IMR-90 (cell line): ENCODE data around the gene RAPGEF3. TPM values are rescaled to one million over a fixed set of nuclear protein-coding genes. Genes with fewer than 3 reads are reported as not detected.

Source experiments
- ATAC-seq: fragments of 200-7000 bp; cut with Tn5 transposase; 2 replicates; pipeline ENCODE4 v1.9.1; 2020; ENCODE audit warnings: low read depth, mild to moderate bottlenecking, moderate library complexity
- BruUV-seq: library from RNA; stranded (reverse); fragments of 400-500 nt; replicated peaks from 2 replicates; lab custom pipeline; 2021; lab: Mats Ljungman, UMichigan
- CTCF ChIA-PET: fragments of 300-600 bp; formaldehyde crosslinking; extraction: SDS; loops from one replicate; lab custom pipeline; 2021; ENCODE audit warnings: antibody characterized with exemption; lab: Yijun Ruan, JAX
- POLR2A ChIA-PET: fragments of 300-600 bp; sonication (Branson Sonifier 250); formaldehyde crosslinking; loops from one replicate; lab custom pipeline; 2022; ENCODE audit warnings: antibody characterized with exemption; ENCODE audit not compliant: unreplicated experiment; lab: Charles Lee
- DNase-seq: peaks from one replicate; pipeline ENCODE4 v3.0.0; 2013
- H2AFZ ChIP-seq: replicated peaks from 2 replicates; pipeline ENCODE3; 2013; ENCODE audit warnings: low read length, mild to moderate bottlenecking; ENCODE audit not compliant: poor library complexity
- H2AK5ac ChIP-seq: 2 replicates; pipeline ENCODE4 v1.6.1; 2013; ENCODE audit warnings: low read depth, low read length, inconsistent platforms
- H2AK9ac ChIP-seq: replicated peaks from 2 replicates; pipeline ENCODE3; 2013; ENCODE audit warnings: mild to moderate bottlenecking, low read depth, low read length, moderate library complexity; ENCODE audit not compliant: poor library complexity
- H2BK120ac ChIP-seq: 2 replicates; pipeline ENCODE4 v1.6.1; 2013; ENCODE audit warnings: low read depth, low read length, inconsistent platforms
- H2BK15ac ChIP-seq: 3 replicates; pipeline ENCODE4 v1.6.1; 2013; ENCODE audit warnings: low read depth, low read length, inconsistent platforms
- H2BK20ac ChIP-seq: 2 replicates; pipeline ENCODE4 v1.6.1; 2013; ENCODE audit warnings: low read depth, mild to moderate bottlenecking, inconsistent platforms, low read length, moderate library complexity
- H2BK5ac ChIP-seq: 2 replicates; pipeline ENCODE4 v1.6.1; 2013; ENCODE audit warnings: mild to moderate bottlenecking, low read depth, low read length, inconsistent platforms; ENCODE audit not compliant: poor library complexity, severe bottlenecking
- H3K14ac ChIP-seq: replicated peaks from 2 replicates; pipeline ENCODE4 v1.6.1; 2013; ENCODE audit warnings: low read depth, low read length, inconsistent platforms
- H3K18ac ChIP-seq: 2 replicates; pipeline ENCODE4 v1.6.1; 2013; ENCODE audit warnings: low read depth, low read length, control low read depth
- H3K23ac ChIP-seq: 2 replicates; pipeline ENCODE4 v1.6.1; 2013; ENCODE audit warnings: low read depth, low read length, inconsistent platforms
- H3K27ac ChIP-seq: 2 replicates; pipeline ENCODE4 v1.5.1; 2013; ENCODE audit warnings: mild to moderate bottlenecking, control low read depth, low read length; ENCODE audit not compliant: insufficient read depth
- H3K27me3 ChIP-seq: 2 replicates; pipeline ENCODE4 v1.6.1; 2013; ENCODE audit warnings: low read length; ENCODE audit not compliant: control insufficient read depth, insufficient read depth
- H3K36me3 ChIP-seq: 2 replicates; pipeline ENCODE4 v1.6.1; 2013; ENCODE audit warnings: low read length, mixed read lengths; ENCODE audit not compliant: control insufficient read depth, insufficient read depth
- H3K4ac ChIP-seq: 2 replicates; pipeline ENCODE4 v1.6.1; 2013; ENCODE audit warnings: low read depth, low read length, inconsistent platforms
- H3K4me1 ChIP-seq: 2 replicates; pipeline ENCODE4 v1.6.1; 2013; ENCODE audit warnings: low read length, mixed read lengths; ENCODE audit not compliant: control insufficient read depth, insufficient read depth
- H3K4me2 ChIP-seq: 2 replicates; pipeline ENCODE4 v1.6.1; 2013; ENCODE audit warnings: low read depth, mild to moderate bottlenecking, control low read depth, low read length, moderate library complexity
- H3K4me3 ChIP-seq: 2 replicates; pipeline ENCODE4 v1.5.1; 2013; ENCODE audit warnings: low read depth, mild to moderate bottlenecking, control low read depth, low read length, moderate library complexity; ENCODE audit not compliant: insufficient read depth
- H3K56ac ChIP-seq: 2 replicates; pipeline ENCODE4 v1.6.1; 2013; ENCODE audit warnings: low read length, inconsistent platforms; ENCODE audit not compliant: insufficient read depth; ENCODE audit errors: extremely low read depth
- H3K79me1 ChIP-seq, 2 experiments: 2 replicates each; pipeline ENCODE4 v1.6.1; 2013; ENCODE audit warnings: low read length in 2 of 2, inconsistent platforms in 1 of 2, low read depth in 1 of 2
- H3K9ac ChIP-seq: 2 replicates; pipeline ENCODE4 v1.6.1; 2013; ENCODE audit warnings: low read depth, low read length, control low read depth
- H3K9me1 ChIP-seq: 2 replicates; pipeline ENCODE4 v1.6.1; 2013; ENCODE audit warnings: low read length, inconsistent platforms; ENCODE audit not compliant: insufficient read depth
- H3K9me3 ChIP-seq: 2 replicates; pipeline ENCODE4 v1.6.1; 2013; ENCODE audit warnings: low read length; ENCODE audit not compliant: control insufficient read depth, insufficient read depth
- H4K20me1 ChIP-seq: 2 replicates; pipeline ENCODE4 v1.6.1; 2013; ENCODE audit warnings: low read length, inconsistent platforms; ENCODE audit not compliant: insufficient read depth
- H4K5ac ChIP-seq: 2 replicates; pipeline ENCODE4 v1.6.1; 2013; ENCODE audit warnings: mild to moderate bottlenecking, low read depth, low read length, control low read depth
- H4K8ac ChIP-seq, 2 experiments: 2 replicates each; pipeline ENCODE4 v1.6.1; 2013; ENCODE audit warnings: low read depth in 2 of 2, low read length in 2 of 2, control low read depth in 1 of 2, inconsistent platforms in 1 of 2
- H4K91ac ChIP-seq: 2 replicates; pipeline ENCODE4 v1.6.1; 2013; ENCODE audit warnings: low read depth, low read length, inconsistent platforms; ENCODE audit not compliant: insufficient read depth
- BHLHE40 ChIP-seq: fragments of 150-350 bp; IDR thresholded peaks from 2 replicates; pipeline ENCODE4 v1.6.1; 2016; ENCODE audit warnings: mild to moderate bottlenecking, low read depth, low read length
- RFX5 ChIP-seq: IDR thresholded peaks from 2 replicates; pipeline ENCODE4 v1.8.0; 2012; ENCODE audit warnings: low read depth, mild to moderate bottlenecking, low read length, moderate library complexity
- WGBS, 2 experiments: methylation state at CpG; one replicate each; pipeline versions ENCODE4 v1.1.5 to v1.1.7; 2013; ENCODE audit warnings: missing lambda C conversion rate in 2 of 2; ENCODE audit not compliant: insufficient read length in 1 of 2; ENCODE audit errors: extremely low coverage in 2 of 2; 5-methylcytosine and 5-hydroxymethylcytosine counted together
- dilution Hi-C: fragments of 300-500 bp; cut with HindIII; formaldehyde crosslinking; loops from one replicate; pipeline ENCODE4 v1.14.3; 2018; ENCODE audit warnings: low sequenced_read_pairs; ENCODE audit not compliant: unreplicated experiment
- in situ Hi-C: fragments of 300-500 bp; cut with MboI; formaldehyde crosslinking; loops from 3 replicates; pipeline ENCODE4 v1.14.3; 2019; ENCODE audit warnings: low sequenced_read_pairs, inconsistent platforms, mixed read lengths
- intact Hi-C: fragments of 100-400 bp; cut with micrococcal nuclease; formaldehyde crosslinking; loops from 2 replicates; pipeline ENCODE4 v1.10.0; 2022
- polyA plus RNA-seq, 3 experiments: library from polyadenylated mRNA; depleted of rRNA; stranded (reverse); fragments of >200 nt; gene quantifications; 2 replicates each; pipeline ENCODE4 v1.2.3, GENCODE V29; 2012; ENCODE audit warnings: low replicate concordance in 1 of 3
- total RNA-seq: library from RNA; depleted of rRNA; stranded (reverse); fragments of >200 nt; gene quantifications from 2 replicates; pipeline ENCODE4 v1.2.3, GENCODE V29; 2012
- TF ChIP-seq, protein P1 (sequence below): fragments of 150-350 bp; IDR thresholded peaks from 2 replicates; pipeline ENCODE4 v1.6.1; 2016; ENCODE audit warnings: low read depth, mild to moderate bottlenecking, low read length, moderate library complexity, borderline replicate concordance

Gene RAPGEF3
- total and polyA plus RNA-seq, 2 of the 4 experiments (the other 2 are of a cell fraction), result 1.3 to 2.0 TPM

DNA sequence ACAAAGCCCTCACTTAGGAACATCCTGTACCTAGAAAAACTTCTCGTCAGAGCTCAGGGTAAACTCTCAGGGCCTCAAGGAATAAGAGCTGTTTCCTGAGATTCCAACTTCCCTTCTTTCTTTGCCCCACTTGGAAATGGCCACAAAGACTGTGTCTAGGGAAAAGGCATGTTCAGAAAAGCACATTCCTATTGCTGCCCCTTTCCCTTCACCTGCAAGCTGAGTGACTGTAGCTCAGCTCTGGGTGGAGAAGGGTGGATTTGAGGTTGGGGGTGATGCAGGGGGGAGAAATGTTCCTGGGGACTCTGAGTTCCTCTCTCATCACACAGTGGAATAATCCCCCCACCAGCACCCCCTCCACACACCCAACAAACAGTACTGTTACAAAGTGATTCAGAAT is 40.1 kb downstream of the RAPGEF3 start:
- peaks cover 8% of the 10 kb centered on the region for H3K4me1 ChIP-seq
- H3K27ac ChIP-seq, result no peak overlapping the region
- H3K27me3 ChIP-seq, result no peaks in the 10 kb centered on the region
- H4K5ac ChIP-seq, result no peak overlapping the region
- no peaks in the 10 kb centered on the region for H3K36me3 ChIP-seq
- no peak overlapping the region for H2AK5ac ChIP-seq
- H3K79me1 ChIP-seq, result no peaks in the 10 kb centered on the region
- DNase-seq (no peak), ATAC-seq (no peak)
- H4K20me1 ChIP-seq, result no peaks in the 10 kb centered on the region
- H3K9me1 ChIP-seq, result no peaks in the 10 kb centered on the region
- H3K4me3 ChIP-seq, result no peak overlapping the region
- H2AK9ac ChIP-seq, result no peak overlapping the region
- H3K4me2 ChIP-seq, result no peak overlapping the region
- H2BK120ac ChIP-seq, result no peak overlapping the region
- no TSS peak for BruUV-seq
- no peak overlapping the region for H2AFZ ChIP-seq
- CTCF ChIA-PET, result interaction anchor here (1.2 kb wide), 2 partner anchors 49 to 90 kb away, joined by 3 to 7 read pairs; no protein-coding TSS in a partner anchor
- H2BK20ac ChIP-seq, result no peak overlapping the region
- no peak overlapping the region for H4K91ac ChIP-seq
- WGBS, 2 experiments, result no CpG with 5 or more reads among the region's 1 CpG
- H3K9me3 ChIP-seq, result no peaks in the 10 kb centered on the region
- POLR2A ChIA-PET, result no interaction called here
- no peak overlapping the region for H3K9ac ChIP-seq
- TF ChIP-seq BHLHE40 (no peak), RFX5 (no peak)
- TF ChIP-seq, protein P1, sequence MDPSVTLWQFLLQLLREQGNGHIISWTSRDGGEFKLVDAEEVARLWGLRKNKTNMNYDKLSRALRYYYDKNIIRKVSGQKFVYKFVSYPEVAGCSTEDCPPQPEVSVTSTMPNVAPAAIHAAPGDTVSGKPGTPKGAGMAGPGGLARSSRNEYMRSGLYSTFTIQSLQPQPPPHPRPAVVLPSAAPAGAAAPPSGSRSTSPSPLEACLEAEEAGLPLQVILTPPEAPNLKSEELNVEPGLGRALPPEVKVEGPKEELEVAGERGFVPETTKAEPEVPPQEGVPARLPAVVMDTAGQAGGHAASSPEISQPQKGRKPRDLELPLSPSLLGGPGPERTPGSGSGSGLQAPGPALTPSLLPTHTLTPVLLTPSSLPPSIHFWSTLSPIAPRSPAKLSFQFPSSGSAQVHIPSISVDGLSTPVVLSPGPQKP, result no peak
- dilution Hi-C loops (no loop called here), in situ Hi-C loops (no loop called here), intact Hi-C loops (loop anchor here (5.0 to 10.0 kb wide), 2 partner anchors 244 to 446 kb away; partner anchors contain the start of gene TMEM106C)
- H3K18ac ChIP-seq, result no peak overlapping the region
- H2BK5ac ChIP-seq, result no peak overlapping the region
- H3K14ac ChIP-seq, result no peak overlapping the region
- H3K56ac ChIP-seq, result no peak overlapping the region
- no peak overlapping the region for H3K4ac ChIP-seq
- no peak overlapping the region for H2BK15ac ChIP-seq
- no peak overlapping the region for H3K23ac ChIP-seq
- peak overlapping the region in 1 of 2 experiments; percentile 1; a peak in 1 of 4 replicates for H4K8ac ChIP-seq
